ENCODE data around the gene SMARCD2. TPM values are rescaled to one million over a fixed set of nuclear protein-coding genes. Genes with fewer than 3 reads are reported as not detected.

SMARCD2 gene
- total RNA-seq, 1 donor from 2014 or later = 80.7 TPM

GRCh38 chr17:63838631-63839171, 3.8 kb downstream of the SMARCD2 start:
- no peaks in the 10 kb centered on the region for H3K27me3 ChIP-seq
- Mint-ChIP-seq H3K4me1 (peaks cover 27% of the 10 kb centered on the region), H3K27ac (peak overlapping the region; percentile 29), H3K36me3 (peaks cover 7% of the 10 kb centered on the region), H3K9me3 (no peaks in the 10 kb centered on the region), H3K4me3 (peak overlapping the region; percentile 61), H3K27me3 (ENCODE audit: insufficient read depth, low read depth) (no peaks in the 10 kb centered on the region)
- H3K36me3 ChIP-seq = no peaks in the 10 kb centered on the region
- no peak overlapping the region for H3K4me3 ChIP-seq
- H3K79me2 ChIP-seq (ENCODE audit: low read depth) = peaks cover 46% of the 10 kb centered on the region
- peaks cover 29% of the 10 kb centered on the region for H4K20me1 ChIP-seq (ENCODE audit: low read depth)
- no peak for TF ChIP-seq EZH2 (IDR thresholded peaks at IDR 0.05)
- TF ChIP-seq EZH2phosphoT487 (IDR thresholded peaks at IDR 0.05) = no peak
- TF ChIP-seq CTCF (IDR thresholded peaks at IDR 0.05) = no peak
- peaks cover 21% of the 10 kb centered on the region for H3K4me1 ChIP-seq
- no peak overlapping the region for H2AFZ ChIP-seq (replicated peaks)
- H3K9me3 ChIP-seq (ENCODE audit: low read depth) = no peaks in the 10 kb centered on the region
- peaks cover 33% of the 10 kb centered on the region for H3F3A ChIP-seq (ENCODE audit: low read depth)
- H3K9ac ChIP-seq = peak overlapping the region; percentile 2
- DNase-seq (ENCODE audit: low spot score) = no peak
- H3K27ac ChIP-seq = peak overlapping the region; percentile 30
- peak overlapping the region; percentile 31 for H3K4me2 ChIP-seq

DNA sequence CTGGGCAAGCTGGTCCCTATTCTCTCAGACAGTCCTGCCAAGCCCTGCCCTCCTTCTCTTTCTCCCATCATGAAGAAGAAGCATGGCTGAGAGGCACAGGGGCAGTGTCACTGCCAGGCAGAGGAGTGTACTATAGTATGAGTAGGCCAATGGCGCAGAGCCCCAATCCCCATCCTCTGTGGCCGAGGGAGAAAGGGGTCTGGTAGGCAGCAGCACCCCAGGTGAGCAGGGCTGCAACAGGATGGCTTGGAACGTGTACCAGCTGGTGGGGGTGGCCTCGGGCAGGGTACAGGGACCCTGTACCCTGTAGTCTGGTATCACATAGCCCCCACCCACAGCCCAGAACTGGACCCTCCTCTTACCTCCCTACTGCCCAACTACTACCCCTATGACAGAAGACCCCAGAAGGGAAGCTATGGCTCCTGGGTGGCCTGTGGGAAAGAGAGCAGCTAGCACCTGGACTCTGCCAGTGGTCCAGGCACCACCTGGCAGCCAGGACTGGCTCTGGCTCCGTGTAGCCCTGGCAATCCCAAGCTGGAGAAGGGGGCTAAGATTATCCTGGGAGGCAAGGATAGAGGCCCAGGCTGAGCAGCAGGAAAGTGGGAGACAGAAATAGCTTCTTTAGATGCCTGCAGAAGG, 4.4 kb downstream of the SMARCD2 start:
- H2AFZ ChIP-seq (replicated peaks) = no peak overlapping the region
- Mint-ChIP-seq H3K4me1 (peaks cover 25% of the 10 kb centered on the region), H3K27me3 (ENCODE audit: insufficient read depth, low read depth) (no peaks in the 10 kb centered on the region), H3K4me3 (no peak overlapping the region), H3K9me3 (no peaks in the 10 kb centered on the region), H3K36me3 (peaks cover 11% of the 10 kb centered on the region), H3K27ac (no peak overlapping the region)
- H3K4me1 ChIP-seq = peaks cover 21% of the 10 kb centered on the region
- peaks cover 46% of the 10 kb centered on the region for H3K79me2 ChIP-seq (ENCODE audit: low read depth)
- no peak for DNase-seq (ENCODE audit: low spot score)
- H4K20me1 ChIP-seq (ENCODE audit: low read depth) = peaks cover 29% of the 10 kb centered on the region
- TF ChIP-seq EZH2phosphoT487 (IDR thresholded peaks at IDR 0.05) (no peak), CTCF (IDR thresholded peaks at IDR 0.05) (no peak), EZH2 (IDR thresholded peaks at IDR 0.05) (no peak)
- no peak overlapping the region for H3K4me3 ChIP-seq
- no peak overlapping the region for H3K9ac ChIP-seq
- no peaks in the 10 kb centered on the region for H3K36me3 ChIP-seq
- no peaks in the 10 kb centered on the region for H3K9me3 ChIP-seq (ENCODE audit: low read depth)
- H3K4me2 ChIP-seq = no peak overlapping the region
- H3K27me3 ChIP-seq = no peaks in the 10 kb centered on the region
- H3F3A ChIP-seq (ENCODE audit: low read depth) = peaks cover 31% of the 10 kb centered on the region
- H3K27ac ChIP-seq = no peak overlapping the region

DNA sequence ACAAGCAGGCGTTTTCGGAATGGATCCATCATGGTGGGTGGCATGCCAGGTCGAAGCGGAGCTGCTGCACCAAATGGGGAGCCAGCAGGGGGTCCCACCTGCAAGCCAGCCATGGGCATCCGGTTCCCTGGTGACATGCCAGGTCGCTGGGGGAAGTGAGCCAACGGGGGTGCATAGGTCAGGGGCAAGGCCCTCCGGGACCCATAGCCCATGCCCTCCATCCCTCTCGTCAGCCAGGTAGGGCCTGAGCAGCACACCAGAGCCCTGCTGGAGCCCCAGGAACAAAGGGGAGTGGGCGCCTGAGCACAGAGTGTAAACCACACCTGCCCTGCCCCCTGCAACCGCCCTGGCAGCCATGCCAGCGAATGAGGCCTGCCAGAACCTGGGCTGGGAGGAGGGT, 5.0 kb downstream of the SMARCD2 start:
- Histone ChIP-seq H3K4me3 (no peak overlapping the region), H3K4me1 (peaks cover 21% of the 10 kb centered on the region), H4K20me1 (ENCODE audit: low read depth) (peaks cover 29% of the 10 kb centered on the region), H2AFZ (replicated peaks) (no peak overlapping the region), H3K9ac (no peak overlapping the region), H3K27me3 (no peaks in the 10 kb centered on the region), H3K4me2 (no peak overlapping the region), H3K36me3 (no peaks in the 10 kb centered on the region), H3K9me3 (ENCODE audit: low read depth) (no peaks in the 10 kb centered on the region), H3K79me2 (ENCODE audit: low read depth) (peaks cover 46% of the 10 kb centered on the region), H3K27ac (no peak overlapping the region), H3F3A (ENCODE audit: low read depth) (peaks cover 34% of the 10 kb centered on the region)
- Mint-ChIP-seq H3K9me3 (no peaks in the 10 kb centered on the region), H3K4me1 (peaks cover 25% of the 10 kb centered on the region), H3K27me3 (ENCODE audit: insufficient read depth, low read depth) (peaks cover under 1% of the 10 kb centered on the region), H3K27ac (no peak overlapping the region), H3K36me3 (peaks cover 12% of the 10 kb centered on the region), H3K4me3 (no peak overlapping the region)
- no peak for DNase-seq (ENCODE audit: low spot score)
- TF ChIP-seq EZH2phosphoT487 (IDR thresholded peaks at IDR 0.05) = no peak
- TF ChIP-seq EZH2 (IDR thresholded peaks at IDR 0.05) = no peak
- no peak for TF ChIP-seq CTCF (IDR thresholded peaks at IDR 0.05)
